Prostate gland (tissue), 2 donors: Measurements from ENCODE around the gene PDE7B.

Source experiments
- POLR2AphosphoS5 ChIP-seq: sonication (generic); formaldehyde crosslinking; IDR thresholded peaks from one replicate; pipeline ENCODE4 v1.6.1; 2017; ENCODE audit warnings: antibody characterized with exemption
- TF ChIP-seq, protein P1 (sequence below), 4 experiments: fragments of 200-600 bp in 2 of 4; fragments of 450-650 bp in 2 of 4; sonication (generic) in 2 of 4; IDR thresholded peaks; 1 replicate in 3 of 4; 2 replicates in 1 of 4; pipeline ENCODE4 v1.5.1; 2016 to 2019; ENCODE audit warnings: antibody characterized with exemption in 4 of 4, mild to moderate bottlenecking in 2 of 4, moderate library complexity in 2 of 4

DNA sequence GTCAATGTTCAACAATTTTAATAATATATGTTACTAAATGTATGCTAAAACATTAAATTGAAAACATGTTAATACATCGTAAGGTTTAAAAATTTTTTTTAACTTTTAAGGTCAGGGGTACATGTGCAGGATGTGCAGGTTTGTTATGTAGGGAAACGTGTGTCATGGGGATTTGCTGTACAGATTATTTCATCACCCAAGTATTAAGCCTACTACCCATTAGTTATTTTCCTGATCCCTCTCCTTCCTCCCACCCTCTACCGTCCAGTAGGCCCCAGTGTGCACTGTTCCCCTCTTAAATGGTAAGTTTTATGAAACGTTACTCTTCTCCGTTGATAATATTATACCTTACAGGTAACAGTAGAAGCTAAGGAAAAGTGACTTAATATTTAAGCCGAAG is 15.8 kb downstream of the PDE7B start:
- TF ChIP-seq, protein P1, sequence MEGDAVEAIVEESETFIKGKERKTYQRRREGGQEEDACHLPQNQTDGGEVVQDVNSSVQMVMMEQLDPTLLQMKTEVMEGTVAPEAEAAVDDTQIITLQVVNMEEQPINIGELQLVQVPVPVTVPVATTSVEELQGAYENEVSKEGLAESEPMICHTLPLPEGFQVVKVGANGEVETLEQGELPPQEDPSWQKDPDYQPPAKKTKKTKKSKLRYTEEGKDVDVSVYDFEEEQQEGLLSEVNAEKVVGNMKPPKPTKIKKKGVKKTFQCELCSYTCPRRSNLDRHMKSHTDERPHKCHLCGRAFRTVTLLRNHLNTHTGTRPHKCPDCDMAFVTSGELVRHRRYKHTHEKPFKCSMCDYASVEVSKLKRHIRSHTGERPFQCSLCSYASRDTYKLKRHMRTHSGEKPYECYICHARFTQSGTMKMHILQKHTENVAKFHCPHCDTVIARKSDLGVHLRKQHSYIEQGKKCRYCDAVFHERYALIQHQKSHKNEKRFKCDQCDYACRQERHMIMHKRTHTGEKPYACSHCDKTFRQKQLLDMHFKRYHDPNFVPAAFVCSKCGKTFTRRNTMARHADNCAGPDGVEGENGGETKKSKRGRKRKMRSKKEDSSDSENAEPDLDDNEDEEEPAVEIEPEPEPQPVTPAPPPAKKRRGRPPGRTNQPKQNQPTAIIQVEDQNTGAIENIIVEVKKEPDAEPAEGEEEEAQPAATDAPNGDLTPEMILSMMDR (IDR thresholded peaks at IDR 0.05) = no peak
- TF ChIP-seq POLR2AphosphoS5 = no peak
